HUES6 (cell line): ENCODE data around the gene NEO1.

Source experiments
- H3K27ac ChIP-seq: 2 replicates; pipeline ENCODE4 v1.7.0; 2013; ENCODE audit warnings: low read depth, mild to moderate bottlenecking, low read length, inconsistent platforms
- H3K27me3 ChIP-seq: 2 replicates; pipeline ENCODE4 v1.6.1; 2013; ENCODE audit warnings: low read length; ENCODE audit not compliant: control insufficient read depth, insufficient read depth
- H3K36me3 ChIP-seq: 2 replicates; pipeline ENCODE4 v1.6.1; 2013; ENCODE audit warnings: low read length; ENCODE audit not compliant: control insufficient read depth, insufficient read depth
- H3K4me1 ChIP-seq: 2 replicates; pipeline ENCODE4 v1.6.1; 2013; ENCODE audit warnings: low read length; ENCODE audit not compliant: control insufficient read depth, insufficient read depth
- H3K4me3 ChIP-seq: 2 replicates; pipeline ENCODE4 v1.5.1; 2013; ENCODE audit warnings: low read depth, low read length
- H3K9ac ChIP-seq: one replicate; pipeline ENCODE4 v1.6.1; 2013; ENCODE audit warnings: mild to moderate bottlenecking, low read length
- H3K9me3 ChIP-seq: 2 replicates; pipeline ENCODE4 v1.6.1; 2013; ENCODE audit warnings: low read depth, low read length; ENCODE audit not compliant: control insufficient read depth, insufficient read depth

NEO1 gene

DNA sequence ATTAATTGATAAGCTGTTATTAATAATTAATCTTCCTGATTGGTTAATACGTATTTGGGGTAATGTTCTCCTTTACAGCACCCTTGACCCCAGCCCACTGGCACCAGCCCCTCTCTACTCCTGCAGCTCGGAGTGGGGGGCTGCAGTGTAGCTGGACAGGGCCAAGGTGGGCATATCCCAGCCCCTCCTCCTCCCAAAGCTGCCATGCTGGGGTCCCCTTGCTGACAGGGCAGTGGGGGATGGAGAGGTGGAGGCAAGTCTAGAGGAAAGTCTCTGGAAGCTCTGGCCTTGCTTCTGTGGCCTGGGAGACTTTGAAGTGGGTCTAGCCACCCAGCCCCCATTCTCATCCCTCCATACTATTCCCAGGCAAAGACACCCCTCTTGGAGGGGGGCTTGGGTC is 280.7 kb downstream of the NEO1 start:
- Histone ChIP-seq H3K4me1 (peaks cover 14% of the 10 kb centered on the region), H3K4me3 (no peak overlapping the region), H3K27ac (no peak overlapping the region)

GRCh38 chr15:73334086-73334485 is 281.8 kb downstream of the NEO1 start:
- Histone ChIP-seq H3K4me3 (no peak overlapping the region), H3K9me3 (no peaks in the 10 kb centered on the region), H3K4me1 (peaks cover 14% of the 10 kb centered on the region), H3K27ac (no peak overlapping the region), H3K9ac (no peak overlapping the region), H3K36me3 (no peaks in the 10 kb centered on the region; the same call in 1 of the 2 replicates), H3K27me3 (no peaks in the 10 kb centered on the region)

More for the DNA sequence above, 280.7 kb downstream of the NEO1 start:
- H3K27me3 ChIP-seq, result no peaks in the 10 kb centered on the region
- no peaks in the 10 kb centered on the region for H3K9me3 ChIP-seq
- H3K9ac ChIP-seq, result no peak overlapping the region
- H3K36me3 ChIP-seq, result peaks cover 3% of the 10 kb centered on the region; the same call in 1 of the 2 replicates

DNA sequence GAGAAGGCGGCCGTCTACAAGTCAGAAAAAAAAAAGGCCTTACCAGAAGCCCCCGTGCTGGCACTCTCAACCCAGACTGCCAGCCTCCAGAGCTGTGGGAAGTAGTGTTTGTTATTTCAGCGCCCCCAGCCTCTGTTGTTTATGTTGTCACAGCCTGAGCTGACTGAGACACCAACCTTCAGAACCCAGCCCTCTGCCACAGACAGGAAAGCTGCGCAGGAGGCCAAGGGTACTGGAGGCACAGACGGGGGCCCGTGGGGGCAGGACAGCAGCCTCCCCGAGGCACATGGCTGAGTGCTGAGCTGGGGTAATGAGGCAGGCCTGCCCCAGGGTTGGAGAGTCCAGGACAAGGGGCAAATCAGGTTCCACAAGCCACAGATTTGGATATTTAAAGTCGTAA is 282.8 kb downstream of the NEO1 start:
- Histone ChIP-seq H3K4me3 (no peak overlapping the region), H3K9ac (no peak overlapping the region), H3K36me3 (no peaks in the 10 kb centered on the region; the same call in 1 of the 2 replicates), H3K27ac (no peak overlapping the region), H3K27me3 (no peaks in the 10 kb centered on the region), H3K4me1 (peaks cover 14% of the 10 kb centered on the region), H3K9me3 (no peaks in the 10 kb centered on the region)

- Histone ChIP-seq H3K36me3 (no peaks in the 10 kb centered on the region; the same call in 1 of the 2 replicates), H3K27ac (no peak overlapping the region), H3K9me3 (no peaks in the 10 kb centered on the region)
These were observed 283.2 kb downstream of the NEO1 start for GRCh38 chr15:73335471-73335870.

GRCh38 chr15:73336756-73337155 is 284.5 kb downstream of the NEO1 start:
- Histone ChIP-seq H3K4me3 (no peak overlapping the region), H3K27ac (no peak overlapping the region), H3K9ac (no peak overlapping the region), H3K36me3 (no peaks in the 10 kb centered on the region; the same call in 1 of the 2 replicates), H3K27me3 (no peaks in the 10 kb centered on the region), H3K9me3 (no peaks in the 10 kb centered on the region), H3K4me1 (no peaks in the 10 kb centered on the region)

More at GRCh38 chr15:73335471-73335870, 283.2 kb downstream of the NEO1 start:
- H3K4me3 ChIP-seq, result no peak overlapping the region
- H3K27me3 ChIP-seq, result no peaks in the 10 kb centered on the region
- H3K9ac ChIP-seq, result no peak overlapping the region
- peaks cover 9% of the 10 kb centered on the region for H3K4me1 ChIP-seq

DNA sequence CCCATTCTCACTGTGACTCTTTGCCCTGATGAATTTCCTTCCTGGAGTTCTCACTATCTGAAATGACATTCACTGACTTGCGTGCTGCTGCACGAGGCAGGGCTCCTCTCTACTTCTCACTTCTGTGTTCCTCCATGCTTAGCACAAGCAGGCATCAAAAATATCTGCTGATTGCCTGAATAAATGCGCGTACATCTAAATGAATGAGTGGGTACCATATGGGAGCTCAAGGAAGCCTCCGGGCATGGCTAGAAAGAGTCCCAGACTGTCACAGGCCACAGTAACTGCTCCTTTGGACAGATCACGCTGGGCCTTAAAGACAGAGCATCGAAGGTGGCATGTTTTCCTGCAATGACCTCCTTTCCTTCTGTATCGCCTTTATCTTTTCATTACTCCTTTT is 284.9 kb downstream of the NEO1 start:
- Histone ChIP-seq H3K27me3 (no peaks in the 10 kb centered on the region), H3K9me3 (no peaks in the 10 kb centered on the region), H3K27ac (no peak overlapping the region), H3K4me1 (no peaks in the 10 kb centered on the region), H3K36me3 (no peaks in the 10 kb centered on the region; the same call in 1 of the 2 replicates), H3K9ac (no peak overlapping the region), H3K4me3 (no peak overlapping the region)

DNA sequence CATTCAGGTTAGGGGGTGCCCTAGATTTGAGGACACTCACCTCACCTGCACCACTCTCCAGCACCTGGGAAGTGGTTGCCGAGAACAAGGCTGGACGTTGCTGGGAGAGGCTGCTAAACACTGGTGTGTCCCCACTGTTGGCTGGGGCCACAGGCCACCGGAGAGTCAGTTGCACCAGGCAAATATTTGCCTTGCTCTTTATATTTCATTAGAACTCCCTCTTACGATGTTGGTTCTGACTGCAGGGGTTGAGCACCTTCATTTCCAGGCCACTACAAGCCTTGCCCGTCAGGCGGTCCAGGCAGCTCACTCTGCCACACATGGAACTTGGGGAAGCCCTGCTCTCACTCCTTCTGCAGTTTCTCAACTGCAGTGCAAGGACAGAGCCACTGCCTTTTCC is 285.8 kb downstream of the NEO1 start:
- Histone ChIP-seq H3K27me3 (no peaks in the 10 kb centered on the region), H3K4me3 (no peak overlapping the region), H3K36me3 (peaks cover 3% of the 10 kb centered on the region; the same call in 1 of the 2 replicates), H3K9me3 (no peaks in the 10 kb centered on the region), H3K27ac (no peak overlapping the region), H3K4me1 (no peaks in the 10 kb centered on the region), H3K9ac (no peak overlapping the region)

DNA sequence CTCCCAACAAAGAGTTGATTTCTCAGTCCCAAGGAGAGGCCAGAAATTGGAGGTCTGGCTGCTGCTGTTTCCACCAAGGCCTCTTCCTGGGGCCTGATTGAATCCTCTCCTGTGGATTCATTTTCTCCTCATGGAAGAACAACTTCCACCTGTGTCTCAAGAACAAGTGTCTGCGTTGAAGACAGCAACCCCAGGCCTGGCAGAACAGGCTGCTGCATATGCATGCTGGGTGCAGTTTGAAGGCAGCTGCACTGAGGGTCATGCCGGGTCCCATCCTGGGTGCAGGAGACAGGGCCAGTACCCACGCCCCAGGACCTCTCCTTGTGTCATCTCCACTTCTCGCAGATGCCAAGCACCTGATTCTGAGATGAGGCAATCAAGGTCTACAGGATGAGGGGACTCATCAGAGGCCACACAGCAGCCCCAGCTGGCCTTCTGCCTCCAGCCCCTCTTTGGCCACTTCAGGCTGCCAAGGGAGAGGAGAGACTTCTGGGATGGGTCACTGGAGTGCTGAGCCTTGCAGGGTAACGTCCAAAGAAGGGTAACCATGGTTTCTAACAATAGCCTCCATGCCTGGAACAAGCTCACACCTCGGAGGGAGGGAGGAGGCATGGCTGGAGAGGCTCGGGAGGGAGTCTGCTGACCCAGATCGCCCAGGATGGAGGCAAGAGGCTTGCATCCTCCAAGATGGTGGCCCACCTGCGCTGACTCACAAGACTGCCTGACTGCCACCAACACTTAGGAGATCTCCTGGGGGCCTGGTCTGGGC is 286.5 kb downstream of the NEO1 start:
- Histone ChIP-seq H3K27me3 (no peaks in the 10 kb centered on the region), H3K9ac (no peak overlapping the region), H3K4me3 (no peak overlapping the region), H3K36me3 (peaks cover 7% of the 10 kb centered on the region; the same call in 1 of the 2 replicates), H3K9me3 (no peaks in the 10 kb centered on the region), H3K27ac (no peak overlapping the region), H3K4me1 (no peaks in the 10 kb centered on the region)

- H3K27me3 ChIP-seq, result no peaks in the 10 kb centered on the region
- peaks cover 7% of the 10 kb centered on the region; the same call in 1 of the 2 replicates for H3K36me3 ChIP-seq
- no peak overlapping the region for H3K9ac ChIP-seq
These were observed 288.4 kb downstream of the NEO1 start for GRCh38 chr15:73340502-73341192.

GRCh38 chr15:73341886-73342600 is 289.8 kb downstream of the NEO1 start:
- H3K27me3 ChIP-seq, result no peaks in the 10 kb centered on the region
- no peak overlapping the region for H3K4me3 ChIP-seq
- no peaks in the 10 kb centered on the region for H3K9me3 ChIP-seq
- no peaks in the 10 kb centered on the region for H3K4me1 ChIP-seq
- H3K9ac ChIP-seq, result no peak overlapping the region
- no peak overlapping the region for H3K27ac ChIP-seq
- peaks cover 7% of the 10 kb centered on the region; the same call in 1 of the 2 replicates for H3K36me3 ChIP-seq

More at GRCh38 chr15:73340502-73341192, 288.4 kb downstream of the NEO1 start:
- no peaks in the 10 kb centered on the region for H3K9me3 ChIP-seq
- H3K4me1 ChIP-seq, result no peaks in the 10 kb centered on the region
- H3K4me3 ChIP-seq, result no peak overlapping the region
- no peak overlapping the region for H3K27ac ChIP-seq
